Measurements from ENCODE around the gene MIX23. TPM values are rescaled to one million over a fixed set of nuclear protein-coding genes. Genes with fewer than 3 reads are reported as not detected.
A peak's percentile ranks its signal among the peaks of the same experiment; 100 is the strongest.

MIX23 gene
- total RNA-seq, 1 experiment from 2014 or later = 111 TPM

GRCh38 chr3:122315619-122316018, 67.4 kb downstream of the MIX23 start:
- POLR2A ChIA-PET (ENCODE audit: unreplicated experiment) = no interaction called here
- Histone ChIP-seq H3K4me2 (ENCODE audit: low read length) (no peak overlapping the region), H3K9ac (ENCODE audit: low read length) (no peak overlapping the region), H3K4me1 (ENCODE audit: insufficient read depth, low read length) (peaks cover 27% of the 10 kb centered on the region), H4K20me1 (ENCODE audit: low read length) (no peaks in the 10 kb centered on the region), H3K36me3 (ENCODE audit: low read depth, low read length) (no peaks in the 10 kb centered on the region), H3K79me2 (ENCODE audit: low read length) (no peaks in the 10 kb centered on the region), H3K9me3 (ENCODE audit: low read length) (no peaks in the 10 kb centered on the region), H3K9me2 (replicated peaks; ENCODE audit: low read length) (no peaks in the 10 kb centered on the region), H3K4me3 (ENCODE audit: low read length) (no peak overlapping the region), H3K27ac (ENCODE audit: low read length) (no peak overlapping the region), H2AFZ (ENCODE audit: low read length) (no peak overlapping the region), H3K27me3 (ENCODE audit: low read length) (no peaks in the 10 kb centered on the region), H3F3A (ENCODE audit: low read length, unreplicated experiment) (no peaks in the 10 kb centered on the region)
- intact Hi-C loops (cut with micrococcal nuclease) = no loop called here
- TF ChIP-seq CTCF (conservative IDR thresholded peaks at IDR 0.05; ENCODE audit: low read depth, low read length) (no peak), EZH2phosphoT487 (IDR thresholded peaks at IDR 0.05; ENCODE audit: borderline replicate concordance, low read length) (no peak), EZH2 (IDR thresholded peaks at IDR 0.05; ENCODE audit: low read length, unreplicated experiment) (no peak)
- DNase-seq (no peak), ATAC-seq (no peak)
- CTCF ChIA-PET = no interaction called here
- BruUV-seq (replicated peaks) = no TSS peak

GRCh38 chr3:122314228-122314876, 68.7 kb downstream of the MIX23 start:
- TF ChIP-seq EZH2 (IDR thresholded peaks at IDR 0.05; ENCODE audit: low read length, unreplicated experiment) = no peak
- no peak for TF ChIP-seq CTCF (conservative IDR thresholded peaks at IDR 0.05; ENCODE audit: low read depth, low read length)
- no peak for TF ChIP-seq EZH2phosphoT487 (IDR thresholded peaks at IDR 0.05; ENCODE audit: borderline replicate concordance, low read length)
- Histone ChIP-seq H3K4me3 (ENCODE audit: low read length) (no peak overlapping the region), H4K20me1 (ENCODE audit: low read length) (no peaks in the 10 kb centered on the region), H3K79me2 (ENCODE audit: low read length) (no peaks in the 10 kb centered on the region), H3K36me3 (ENCODE audit: low read depth, low read length) (no peaks in the 10 kb centered on the region), H2AFZ (ENCODE audit: low read length) (peak overlapping the region; percentile 77), H3K9me2 (replicated peaks; ENCODE audit: low read length) (no peaks in the 10 kb centered on the region), H3K27me3 (ENCODE audit: low read length) (no peaks in the 10 kb centered on the region), H3F3A (ENCODE audit: low read length, unreplicated experiment) (no peaks in the 10 kb centered on the region), H3K9ac (ENCODE audit: low read length) (no peak overlapping the region), H3K4me1 (ENCODE audit: insufficient read depth, low read length) (peaks cover 26% of the 10 kb centered on the region), H3K4me2 (ENCODE audit: low read length) (peak overlapping the region; percentile 47), H3K27ac (ENCODE audit: low read length) (peak overlapping the region; percentile 27), H3K9me3 (ENCODE audit: low read length) (no peaks in the 10 kb centered on the region)
- intact Hi-C loops (cut with micrococcal nuclease) = no loop called here
- peak; percentile 81 for DNase-seq
- CTCF ChIA-PET = interaction anchor here (0.5 to 0.6 kb wide), 2 partner anchors 31 to 71 kb away, joined by 3 to 4 read pairs; no protein-coding TSS in a partner anchor
- POLR2A ChIA-PET (ENCODE audit: unreplicated experiment) = no interaction called here
- peak; percentile 79 for ATAC-seq
- no TSS peak for BruUV-seq (replicated peaks)

GRCh38 chr3:122313281-122313680, 69.8 kb downstream of the MIX23 start:
- Histone ChIP-seq H4K20me1 (ENCODE audit: low read length) (no peaks in the 10 kb centered on the region), H3K4me1 (ENCODE audit: insufficient read depth, low read length) (peaks cover 16% of the 10 kb centered on the region), H3K36me3 (ENCODE audit: low read depth, low read length) (no peaks in the 10 kb centered on the region), H3K4me2 (ENCODE audit: low read length) (no peak overlapping the region), H3K79me2 (ENCODE audit: low read length) (no peaks in the 10 kb centered on the region), H3K9ac (ENCODE audit: low read length) (no peak overlapping the region), H3K27ac (ENCODE audit: low read length) (no peak overlapping the region), H3K9me3 (ENCODE audit: low read length) (no peaks in the 10 kb centered on the region), H3F3A (ENCODE audit: low read length, unreplicated experiment) (no peaks in the 10 kb centered on the region), H2AFZ (ENCODE audit: low read length) (no peak overlapping the region), H3K9me2 (replicated peaks; ENCODE audit: low read length) (no peaks in the 10 kb centered on the region), H3K4me3 (ENCODE audit: low read length) (no peak overlapping the region), H3K27me3 (ENCODE audit: low read length) (no peaks in the 10 kb centered on the region)
- no peak for ATAC-seq
- no peak for DNase-seq
- BruUV-seq (replicated peaks) = no TSS peak
- intact Hi-C loops (cut with micrococcal nuclease) = no loop called here
- ChIA-PET CTCF (no interaction called here), POLR2A (ENCODE audit: unreplicated experiment) (no interaction called here)
- TF ChIP-seq EZH2phosphoT487 (IDR thresholded peaks at IDR 0.05; ENCODE audit: borderline replicate concordance, low read length) = no peak
- TF ChIP-seq CTCF (conservative IDR thresholded peaks at IDR 0.05; ENCODE audit: low read depth, low read length) = no peak
- TF ChIP-seq EZH2 (IDR thresholded peaks at IDR 0.05; ENCODE audit: low read length, unreplicated experiment) = no peak

Measured in PC-3 (cell line).